LoVo (cell line): ENCODE results near the gene PLEKHG2.
A peak's percentile ranks its signal among the peaks of the same experiment; 100 is the strongest.

Experiments
- DNase-seq: peaks from one replicate; pipeline ENCODE4 v3.0.0-alpha.2; 2016; ENCODE audit warnings: low spot score

The PLEKHG2 gene

DNA sequence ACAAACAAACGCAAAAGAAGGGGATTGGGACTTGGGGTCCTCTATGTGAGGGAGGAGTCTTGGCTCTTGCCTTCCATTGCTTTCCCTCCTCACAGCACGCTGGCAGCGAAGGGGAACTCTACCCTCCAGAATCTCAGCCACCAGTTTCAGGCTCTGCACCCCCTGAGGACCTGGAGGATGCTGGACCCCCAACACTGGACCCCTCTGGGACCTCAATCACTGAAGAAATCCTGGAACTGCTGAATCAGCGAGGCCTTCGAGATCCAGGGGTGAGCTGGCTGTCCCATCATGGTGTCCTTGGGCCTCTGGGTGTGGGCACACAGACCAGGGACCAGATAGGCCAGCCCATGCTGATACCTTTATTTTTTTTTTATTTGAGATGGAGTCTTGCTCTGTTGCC is 9.6 kb downstream of the PLEKHG2 start:
- no peak for DNase-seq

DNA sequence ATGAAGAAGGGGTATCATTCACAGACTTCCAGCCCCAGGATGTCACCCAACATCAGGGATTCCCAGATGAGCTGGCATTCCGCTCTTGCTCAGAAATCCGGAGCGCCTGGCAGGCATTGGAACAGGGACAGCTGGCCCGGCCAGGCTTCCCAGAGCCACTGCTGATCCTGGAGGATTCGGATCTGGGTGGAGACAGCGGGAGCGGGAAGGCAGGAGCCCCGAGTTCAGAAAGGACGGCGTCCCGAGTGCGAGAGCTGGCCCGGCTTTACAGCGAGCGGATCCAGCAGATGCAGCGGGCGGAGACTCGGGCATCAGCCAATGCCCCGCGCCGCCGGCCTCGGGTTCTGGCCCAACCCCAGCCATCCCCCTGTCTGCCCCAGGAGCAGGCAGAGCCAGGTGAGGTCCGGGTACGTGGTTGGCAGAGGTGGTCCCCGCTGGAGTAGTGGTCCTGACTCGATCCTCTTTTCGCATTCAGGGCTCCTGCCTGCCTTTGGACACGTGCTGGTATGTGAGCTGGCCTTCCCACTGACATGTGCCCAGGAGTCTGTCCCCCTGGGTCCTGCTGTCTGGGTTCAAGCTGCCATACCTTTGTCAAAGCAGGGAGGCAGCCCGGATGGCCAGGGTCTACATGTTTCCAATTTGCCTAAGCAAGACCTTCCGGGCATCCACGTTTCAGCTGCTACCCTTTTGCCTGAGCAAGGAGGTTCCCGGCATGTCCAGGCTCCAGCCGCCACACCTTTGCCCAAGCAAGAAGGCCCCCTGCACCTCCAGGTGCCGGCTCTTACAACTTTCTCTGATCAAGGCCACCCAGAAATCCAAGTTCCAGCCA is 11.0 kb downstream of the PLEKHG2 start:
- DNase-seq, result no peak

DNA sequence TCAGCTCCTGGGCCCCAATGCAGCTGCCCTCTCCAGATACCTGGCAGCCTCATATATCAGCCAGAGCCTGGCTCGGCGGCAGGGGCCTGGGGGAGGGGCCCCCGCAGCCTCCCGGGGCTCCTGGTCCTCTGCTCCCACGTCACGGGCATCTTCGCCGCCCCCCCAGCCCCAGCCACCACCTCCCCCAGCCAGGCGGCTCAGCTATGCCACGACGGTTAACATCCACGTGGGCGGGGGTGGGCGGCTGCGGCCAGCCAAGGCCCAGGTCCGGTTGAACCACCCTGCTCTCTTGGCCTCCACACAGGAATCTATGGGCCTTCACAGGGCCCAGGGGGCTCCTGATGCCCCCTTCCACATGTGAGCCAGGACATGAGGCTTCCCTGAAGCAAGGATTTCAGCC is 12.5 kb downstream of the PLEKHG2 start:
- no peak for DNase-seq

DNA sequence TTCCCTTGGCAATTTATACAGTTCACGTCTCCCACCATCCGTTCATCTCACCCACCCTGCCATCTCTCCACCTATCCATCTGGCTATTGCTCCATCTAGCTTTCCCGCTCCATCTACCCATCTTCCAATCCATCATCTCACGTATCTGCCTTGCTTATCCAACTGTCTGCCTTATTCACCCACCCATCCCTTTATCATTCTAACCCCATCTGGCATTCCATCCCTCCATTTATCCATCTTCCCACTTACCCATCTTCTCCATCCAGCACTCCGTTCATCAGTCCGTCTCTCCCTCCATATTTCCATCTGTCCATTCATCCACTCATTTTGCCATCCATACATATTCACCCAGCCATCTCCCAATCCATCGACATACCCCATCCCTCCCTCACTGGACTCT is 13.3 kb downstream of the PLEKHG2 start:
- no peak for DNase-seq

- no peak for DNase-seq
Observed at GRCh38 chr19:39426170-39426569, 13.7 kb downstream of the PLEKHG2 start.

- DNase-seq, result no peak
Observed at GRCh38 chr19:39427707-39428106, 15.2 kb downstream of the PLEKHG2 start.

- DNase-seq, result no peak
Observed at GRCh38 chr19:39428283-39429112, 16.0 kb downstream of the PLEKHG2 start.

GRCh38 chr19:39430675-39431593 is 18.5 kb downstream of the PLEKHG2 start:
- DNase-seq, result peak; percentile 67

DNA sequence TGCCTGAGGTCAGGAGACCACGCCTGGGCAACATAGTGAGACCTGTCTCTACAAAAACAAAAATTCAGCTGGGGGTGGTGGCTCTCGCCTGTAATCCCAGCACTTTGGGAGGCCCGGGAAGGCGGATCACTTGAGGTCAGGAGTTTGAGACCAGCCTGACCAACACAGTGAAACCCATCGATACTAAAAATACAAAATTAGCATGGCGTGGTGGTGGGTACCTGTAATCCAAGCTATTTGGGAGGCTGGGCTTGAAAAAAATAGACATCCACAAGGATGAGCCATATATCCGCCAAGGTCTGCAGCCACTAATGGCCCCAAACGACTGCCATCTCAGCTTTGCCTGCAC is 20.2 kb downstream of the PLEKHG2 start:
- DNase-seq, result no peak

DNA sequence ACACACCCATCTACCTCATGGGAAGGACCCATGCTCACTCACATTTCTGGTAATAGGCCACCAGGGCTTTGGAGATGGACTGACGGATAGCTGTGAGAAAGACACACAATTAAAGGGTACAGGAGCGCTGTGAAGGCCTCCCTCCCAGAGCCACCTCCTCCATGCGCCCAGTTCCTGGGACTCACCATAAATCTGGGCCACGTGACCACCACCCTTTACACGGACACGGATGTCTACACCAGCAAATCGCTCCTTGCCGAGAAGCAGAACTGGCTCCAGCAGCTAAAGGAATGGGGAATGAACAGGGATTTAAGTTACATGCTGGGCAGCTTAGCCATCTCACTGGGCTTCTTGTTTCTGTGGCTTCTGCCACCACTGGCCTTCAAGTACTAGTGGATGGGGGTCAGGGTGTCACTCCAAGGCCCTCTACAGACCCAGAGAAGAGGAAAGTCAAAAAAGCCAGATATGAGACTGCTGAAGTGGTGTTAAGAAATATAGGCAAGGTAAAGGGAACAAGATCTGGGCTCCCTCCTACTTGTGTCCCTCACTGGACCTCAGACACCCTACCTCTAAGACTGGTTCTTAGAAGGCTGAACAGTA is 21.1 kb downstream of the PLEKHG2 start:
- DNase-seq, result no peak

GRCh38 chr19:39434123-39435076 is 21.9 kb downstream of the PLEKHG2 start:
- no peak for DNase-seq

DNA sequence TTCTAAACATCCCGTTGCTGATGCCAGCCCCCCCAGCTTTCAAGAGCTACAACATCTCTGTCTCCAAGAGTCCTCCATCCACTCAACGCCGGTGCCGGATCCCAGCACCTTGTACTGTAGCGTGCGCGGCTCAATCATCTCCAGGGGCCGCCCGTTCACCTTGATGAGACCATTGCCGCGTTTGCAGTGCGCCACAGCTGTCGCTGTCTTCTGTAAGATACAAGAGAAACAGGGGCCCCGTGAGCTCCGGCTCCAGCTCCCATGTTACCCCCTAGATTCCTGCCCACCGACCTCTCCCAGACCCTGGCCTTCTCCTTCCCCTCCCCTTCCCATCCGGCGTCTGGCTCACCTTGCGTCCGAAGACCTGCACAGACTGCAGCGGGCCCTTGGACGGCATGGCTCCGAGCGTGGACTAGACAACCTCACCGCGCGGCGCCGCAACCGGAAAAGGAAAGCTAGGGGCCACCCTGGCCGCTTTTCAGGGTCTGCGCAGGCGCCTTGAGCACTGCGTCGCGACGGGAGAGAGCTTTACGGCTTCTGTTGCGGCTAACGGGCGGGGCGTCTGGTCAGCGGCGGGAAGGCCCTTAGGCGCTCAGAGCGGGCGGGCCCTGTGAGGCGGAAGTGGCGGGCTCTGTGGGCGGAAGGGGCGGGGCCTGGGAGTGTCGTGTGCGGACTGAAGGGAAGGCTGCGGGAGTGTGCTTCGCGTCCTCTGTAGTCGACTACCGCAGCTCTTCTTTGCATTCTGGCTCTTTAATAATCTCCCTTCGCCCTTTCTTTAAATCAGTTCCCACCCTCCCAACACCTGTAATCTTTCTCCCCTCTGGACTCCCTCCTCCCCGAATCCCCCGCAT is 23.3 kb downstream of the PLEKHG2 start, which contains the start of gene RPS16:
Gene RPS16 (minus strand): TSS at position 451 of the 851 bp plus-strand sequence. CDS start 54 bp downstream, at position 397.
- DNase-seq, result peak; percentile 98

DNA sequence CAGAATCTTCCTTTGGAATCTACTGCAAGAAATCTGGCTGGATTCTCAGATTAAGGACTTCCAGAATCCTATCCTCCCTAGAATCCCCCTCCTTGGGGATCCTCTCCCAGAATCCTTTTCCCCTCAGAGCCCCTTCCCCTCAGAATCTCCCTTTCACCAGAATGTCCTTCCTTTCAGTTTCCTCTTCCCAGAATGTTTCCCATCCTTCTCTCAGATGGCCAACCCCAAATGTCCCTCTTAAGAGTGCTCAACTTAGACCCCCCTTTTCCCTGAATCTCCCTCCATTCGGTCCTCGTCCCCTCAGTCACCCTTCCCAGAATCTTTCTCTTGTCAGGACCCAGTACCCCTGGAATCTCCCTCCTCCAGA is 23.9 kb downstream of the PLEKHG2 start:
- DNase-seq, result no peak

GRCh38 chr19:39438270-39438934 is 25.9 kb downstream of the PLEKHG2 start:
- DNase-seq, result no peak

- no peak for DNase-seq
Observed at GRCh38 chr19:39444598-39445195, 32.2 kb downstream of the PLEKHG2 start.

DNA sequence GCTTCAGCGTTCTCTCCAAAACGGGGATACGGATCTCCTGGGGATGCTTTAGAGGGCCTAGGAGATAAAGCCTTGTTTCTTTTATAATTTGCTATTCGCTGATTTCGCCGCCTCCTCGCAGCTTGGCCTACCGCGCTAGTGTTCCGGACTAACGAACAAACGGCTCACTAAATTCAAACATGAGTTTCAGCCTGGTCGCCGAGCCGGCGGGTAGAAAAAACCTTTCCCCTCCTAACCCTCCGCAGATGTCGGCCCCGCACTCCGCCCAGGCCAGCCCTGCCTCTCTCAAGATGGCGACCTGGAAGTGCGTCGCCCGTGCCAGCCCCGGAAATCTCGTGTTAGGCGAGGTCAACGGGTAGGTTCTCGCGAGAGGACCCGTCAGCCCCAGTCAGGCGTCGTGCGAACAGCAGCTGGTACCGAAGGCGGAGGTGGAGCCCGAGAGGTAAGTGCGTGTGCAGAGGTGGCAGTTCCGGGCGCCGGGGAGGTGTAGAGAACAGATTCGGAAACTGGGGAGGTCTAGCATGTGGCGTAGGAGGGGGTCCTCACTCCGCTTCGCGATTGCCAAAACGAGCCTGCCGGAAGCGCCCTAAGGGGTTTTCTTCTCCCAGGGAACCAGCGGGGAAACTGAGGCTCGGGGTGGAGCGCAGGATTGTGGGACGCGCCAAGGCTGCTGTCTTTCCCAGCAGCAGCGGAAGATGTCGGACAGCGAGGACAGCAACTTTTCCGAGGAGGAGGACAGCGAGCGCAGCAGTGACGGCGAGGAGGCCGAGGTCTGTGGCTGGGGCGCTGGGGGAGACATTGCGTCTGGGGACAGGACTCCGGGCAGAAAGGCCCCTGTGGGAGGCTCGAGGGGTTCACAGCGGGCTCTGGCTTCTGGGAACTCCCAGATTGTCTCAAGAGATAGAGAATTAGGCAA is 33.0 kb downstream of the PLEKHG2 start, which contains the start of gene SUPT5H:
Gene SUPT5H (plus strand): TSS at position 387 of the 916 bp plus-strand sequence. CDS start 309 bp downstream, at position 696.
- DNase-seq, result peak; percentile 97

GRCh38 chr19:39446365-39447084 is 34.1 kb downstream of the PLEKHG2 start:
- DNase-seq, result no peak
